GM18907 (cell line): ENCODE results near the gene PTPRN2.
"Not testable (repeated sequence)": the region's sequence is repeated elsewhere in the genome, so short reads cannot be mapped to it uniquely, and the experiment has no call there.

Experiments
- ATAC-seq: cut with Tn5 transposase; IDR thresholded peaks from one replicate; pipeline ENCODE4 v1.9.1; 2021; ENCODE audit warnings: mild to moderate bottlenecking, moderate library complexity; ENCODE audit not compliant: unreplicated experiment

Gene PTPRN2

GRCh38 chr7:158274404-158274811, 313.2 kb downstream of the PTPRN2 start:
- ATAC-seq, result no peak

DNA sequence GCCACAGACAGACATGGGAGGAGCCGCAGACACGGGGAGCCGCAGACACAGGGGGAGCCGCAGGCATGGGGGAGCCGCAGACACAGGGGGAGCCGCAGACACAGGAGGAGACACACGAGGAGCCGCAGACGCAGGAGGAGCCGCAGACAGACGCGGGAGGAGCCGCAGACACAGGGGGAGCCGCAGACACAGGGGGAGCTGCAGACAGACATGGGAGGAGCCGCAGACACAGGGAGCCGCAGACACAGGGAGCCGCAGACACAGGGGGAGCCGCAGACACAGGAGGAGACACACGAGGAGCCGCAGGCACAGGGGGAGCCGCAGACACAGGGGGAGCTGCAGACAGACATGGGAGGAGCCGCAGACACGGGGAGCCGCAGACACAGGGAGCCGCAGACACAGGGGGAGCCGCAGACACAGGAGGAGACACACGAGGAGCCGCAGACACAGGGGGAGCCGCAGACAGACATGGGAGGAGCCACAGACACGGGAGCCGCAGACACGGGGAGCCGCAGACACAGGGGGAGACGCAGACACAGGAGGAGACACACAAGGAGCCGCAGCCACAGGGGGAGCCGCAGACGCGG, 313.8 kb downstream of the PTPRN2 start:
- ATAC-seq, result not testable (repeated sequence)

DNA sequence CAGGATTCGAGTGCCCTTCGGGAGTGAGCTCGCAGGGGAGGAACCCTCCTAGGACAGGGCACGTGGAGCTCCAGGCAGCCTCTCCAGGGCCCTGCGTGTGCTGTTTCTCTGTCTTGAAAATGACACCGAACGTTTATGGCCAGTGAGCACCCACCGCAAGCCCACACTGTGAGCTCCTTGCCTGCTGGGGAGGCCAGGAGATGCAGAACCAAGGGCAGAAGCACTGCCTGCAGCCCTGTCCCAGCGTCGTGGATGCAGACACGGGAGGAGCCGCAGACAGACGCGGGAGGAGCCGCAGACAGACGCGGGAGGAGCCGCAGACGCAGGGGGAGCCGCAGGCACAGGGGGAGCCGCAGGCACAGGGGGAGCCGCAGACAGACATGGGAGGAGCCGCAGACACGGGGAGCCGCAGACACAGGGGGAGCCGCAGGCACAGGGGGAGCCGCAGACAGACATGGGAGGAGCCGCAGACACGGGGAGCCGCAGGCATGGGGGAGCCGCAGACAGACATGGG, 314.4 kb downstream of the PTPRN2 start:
- no peak for ATAC-seq

DNA sequence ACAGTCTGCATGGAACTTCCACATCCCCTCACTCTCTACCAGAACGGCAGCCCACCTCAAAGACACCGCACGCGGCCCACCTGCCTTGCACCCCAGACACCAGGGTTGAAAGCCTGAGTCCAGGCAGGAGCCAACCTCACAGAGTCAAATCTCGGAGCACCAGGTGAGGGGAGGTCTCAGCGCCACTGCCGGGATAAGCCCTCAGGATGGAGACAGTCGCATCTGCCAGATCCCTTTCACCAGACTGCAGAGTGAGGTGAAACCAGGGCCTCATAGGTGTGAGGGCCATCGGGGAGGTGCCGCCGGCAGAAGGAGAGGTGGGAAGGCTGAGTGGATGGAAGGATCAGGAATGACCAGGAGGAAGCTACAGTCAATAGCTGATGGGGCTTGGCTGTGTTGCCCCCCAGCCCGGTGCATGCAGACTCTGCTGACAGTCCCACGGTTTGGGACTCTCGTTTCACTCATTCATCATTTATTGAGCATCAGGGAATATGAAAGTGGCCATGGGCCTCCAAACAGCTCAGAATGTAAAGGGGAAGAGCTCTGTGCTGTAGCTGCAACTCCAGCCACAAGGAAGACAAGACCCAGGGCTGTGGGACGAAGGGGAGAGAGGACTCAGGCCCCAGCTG, 315.0 kb downstream of the PTPRN2 start:
- ATAC-seq, result no peak

GRCh38 chr7:158272091-158272490, 315.5 kb downstream of the PTPRN2 start:
- ATAC-seq, result no peak

DNA sequence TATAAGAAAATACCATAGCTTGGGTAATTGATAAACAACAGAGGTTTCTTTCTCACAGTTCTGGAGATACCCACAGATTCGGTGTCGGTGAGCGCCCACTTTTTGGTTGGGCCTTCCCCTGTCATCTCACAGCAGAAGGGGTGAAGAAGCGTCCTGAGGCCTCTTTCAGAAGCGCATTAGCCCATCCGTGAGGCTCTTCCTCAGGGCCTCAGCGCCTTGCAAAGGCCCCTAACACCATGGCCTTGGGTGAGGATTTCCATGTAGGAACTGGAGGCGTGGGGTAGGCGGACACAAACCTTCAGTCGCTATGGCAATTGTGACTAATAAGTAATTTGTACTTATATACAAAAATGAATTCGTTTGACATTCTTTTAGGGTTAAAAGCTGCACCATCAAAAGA, 316.0 kb downstream of the PTPRN2 start:
- no peak for ATAC-seq

GRCh38 chr7:158270856-158271413, 316.7 kb downstream of the PTPRN2 start:
- ATAC-seq, result no peak

DNA sequence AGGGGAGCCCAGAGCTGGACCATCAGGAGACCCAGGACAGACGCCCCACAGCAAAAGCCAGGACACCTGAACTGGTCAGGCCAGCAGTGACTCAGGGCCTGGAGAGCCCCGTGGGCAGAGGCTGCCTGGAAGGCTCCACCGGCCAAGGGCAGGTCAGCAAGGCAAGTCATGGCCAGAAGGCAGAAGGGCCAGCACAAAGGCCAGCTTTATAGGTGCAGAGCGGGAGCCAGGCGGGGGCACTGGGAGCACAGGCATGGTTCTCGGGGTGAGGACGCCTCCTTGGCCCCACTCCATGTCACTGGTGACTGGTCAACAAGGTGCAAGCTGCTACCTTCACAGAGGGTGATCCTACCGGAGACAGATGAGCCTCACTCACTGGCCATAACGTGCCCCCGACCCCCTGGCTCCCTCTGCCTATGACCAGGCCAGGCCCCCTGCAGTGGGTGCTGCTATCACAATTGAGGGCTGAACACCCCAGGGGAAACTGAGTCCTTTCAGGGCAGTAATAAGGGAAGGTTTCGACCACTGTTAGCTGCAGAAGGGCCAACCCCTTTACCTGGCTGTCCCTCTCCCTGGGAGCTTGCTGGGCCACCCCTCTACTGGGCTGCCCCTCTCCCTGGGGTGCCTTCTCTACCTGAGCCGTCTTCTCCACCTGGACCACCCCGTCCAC, 317.4 kb downstream of the PTPRN2 start:
- ATAC-seq, result no peak

GRCh38 chr7:158268816-158269535, 318.6 kb downstream of the PTPRN2 start:
- ATAC-seq, result no peak

- no peak for ATAC-seq
Measured at GRCh38 chr7:158267742-158268435, 319.7 kb downstream of the PTPRN2 start.

DNA sequence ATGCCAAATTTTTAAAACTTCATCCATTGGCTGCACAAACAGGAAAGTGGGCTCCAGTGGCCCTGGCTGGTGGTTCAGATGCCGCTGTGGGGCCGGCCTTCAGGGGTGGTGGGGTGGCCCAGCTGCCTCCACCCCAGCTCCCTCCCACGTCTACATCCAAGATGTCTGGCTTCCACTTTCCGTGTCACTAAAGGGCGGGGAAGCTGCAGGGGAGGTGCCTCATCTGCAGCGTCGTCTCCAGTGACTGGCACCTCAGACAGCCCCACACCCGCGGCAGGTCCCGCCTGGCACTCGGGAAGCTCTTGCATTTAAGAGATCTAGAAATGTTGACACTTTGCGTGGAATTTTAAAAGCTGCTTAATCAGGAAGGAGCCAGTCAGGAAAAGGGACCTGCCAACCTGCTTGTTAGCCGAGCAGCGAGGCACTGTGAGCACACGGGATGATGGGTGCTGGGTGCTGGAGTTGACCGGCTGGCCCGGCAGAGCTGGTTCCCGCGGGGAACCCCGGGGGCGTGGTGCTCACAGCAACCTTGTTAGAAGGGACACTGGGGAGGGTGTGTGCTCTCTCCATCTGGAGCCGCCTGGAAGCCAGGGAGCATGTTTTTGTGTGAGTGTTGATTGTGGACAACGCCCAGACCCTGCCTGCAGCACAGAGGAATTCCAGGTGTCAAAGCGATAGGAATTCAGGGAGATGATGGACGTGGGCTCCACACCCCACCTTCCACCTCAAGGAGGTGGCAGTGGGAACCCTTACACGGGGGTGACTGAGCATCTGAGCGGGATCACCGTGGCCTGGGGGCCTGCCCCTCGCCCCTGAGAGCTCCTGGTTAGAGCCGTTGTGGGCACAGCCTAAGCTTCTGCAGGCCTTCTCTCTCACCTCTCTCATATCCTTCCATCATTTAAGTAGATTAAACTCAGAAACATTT, 320.5 kb downstream of the PTPRN2 start:
- ATAC-seq, result no peak

- ATAC-seq, result no peak
Measured at GRCh38 chr7:158266426-158266816, 321.2 kb downstream of the PTPRN2 start.

GRCh38 chr7:158265743-158266080, 321.9 kb downstream of the PTPRN2 start:
- ATAC-seq, result no peak

DNA sequence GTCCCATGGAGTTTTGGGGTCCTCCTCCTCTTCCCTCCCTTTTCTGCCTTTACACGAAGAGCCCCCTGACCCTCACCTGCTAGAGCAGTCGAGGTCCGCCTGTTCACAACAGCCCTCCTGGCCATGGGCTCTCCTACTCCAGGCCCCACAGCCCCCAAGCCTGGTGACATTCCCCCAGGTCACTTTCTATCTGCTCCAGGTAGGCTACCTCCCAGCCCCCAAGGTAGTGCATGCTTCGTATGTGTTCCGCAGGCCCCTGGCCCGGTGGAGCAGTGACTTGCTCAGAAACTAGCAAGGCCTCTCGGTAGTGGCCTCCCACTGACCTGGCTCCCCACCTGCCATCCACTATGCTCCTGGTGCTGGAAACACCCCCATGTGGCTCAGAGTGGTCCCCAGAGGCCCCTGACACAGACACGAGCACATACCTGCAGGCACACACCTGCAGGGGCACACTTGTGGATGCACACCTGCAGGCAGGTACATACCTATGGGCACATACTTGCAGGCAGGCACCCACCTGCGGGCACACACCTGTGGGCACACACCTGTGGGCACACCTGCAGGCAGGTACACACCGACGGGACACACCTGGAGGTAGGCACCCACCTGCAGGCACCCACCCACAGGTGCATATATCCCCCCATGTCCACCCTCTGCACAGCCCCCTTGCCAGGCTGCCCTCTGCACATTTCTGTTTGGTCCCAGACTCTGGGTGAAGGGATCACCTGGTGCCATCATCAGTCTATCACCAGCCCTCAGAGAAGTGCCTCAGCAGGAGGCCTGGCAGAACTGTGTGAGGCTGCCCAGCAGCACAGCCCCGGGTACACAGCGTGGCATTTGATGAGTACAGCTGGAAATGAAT, 322.5 kb downstream of the PTPRN2 start:
- ATAC-seq, result no peak

DNA sequence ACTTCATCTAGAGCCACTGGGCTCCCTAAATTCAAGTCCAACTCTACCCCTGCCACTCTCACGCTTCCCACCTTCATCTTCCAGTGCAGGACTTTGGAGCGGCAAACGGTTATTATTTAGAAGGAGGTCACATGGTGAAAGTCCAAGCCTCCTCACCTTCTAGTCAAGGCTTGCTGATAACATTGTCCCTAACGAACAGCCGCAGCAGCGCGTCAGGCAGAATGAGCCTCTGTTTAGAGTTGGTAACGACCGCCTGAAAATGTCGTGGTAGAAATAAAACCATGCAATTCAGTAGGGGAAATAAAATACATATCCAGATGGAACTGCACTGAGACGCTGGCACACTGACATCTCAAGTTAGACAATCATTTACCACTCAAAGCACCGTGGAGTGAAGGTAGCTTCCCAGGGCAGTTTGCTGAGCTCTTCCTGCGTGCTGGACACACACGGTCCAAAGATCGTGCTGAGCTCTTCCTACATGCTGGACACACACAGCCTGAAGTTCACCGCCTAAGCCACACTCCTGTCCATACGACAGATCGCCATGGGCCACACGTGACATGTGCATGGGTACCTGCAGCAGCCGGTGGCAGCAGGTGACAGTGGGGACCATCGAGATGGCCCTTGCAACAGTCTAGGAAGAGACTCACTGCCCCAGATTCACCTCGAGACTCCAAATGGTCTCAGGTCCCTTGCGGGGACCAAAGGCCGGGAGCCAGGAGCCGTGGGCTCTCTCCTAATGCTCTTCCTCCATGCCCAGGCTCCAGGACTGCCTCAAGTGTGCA, 323.5 kb downstream of the PTPRN2 start:
- ATAC-seq, result no peak

GRCh38 chr7:158263110-158263963, 324.3 kb downstream of the PTPRN2 start:
- no peak for ATAC-seq
